GM10248 (cell line): ENCODE results near the gene ATP4B.

ENCODE experiments used
- CTCF ChIA-PET: fragments of 300-600 bp; sonication (Branson Sonifier 250); formaldehyde crosslinking; extraction: SDS; loops from one replicate; lab custom pipeline; 2021; ENCODE audit warnings: antibody characterized with exemption; lab: Yijun Ruan, JAX
- POLR2A ChIA-PET: fragments of 350-650 bp; sonication (Branson Sonifier 250); formaldehyde crosslinking; extraction: SDS; loops from one replicate; lab custom pipeline; 2020; ENCODE audit warnings: antibody characterized with exemption; lab: Yijun Ruan, JAX
- DNase-seq: peaks from one replicate; pipeline ENCODE4 v3.0.0; 2012; ENCODE audit errors: extremely low spot score
- TF ChIP-seq, protein P1 (sequence below): IDR thresholded peaks from 2 replicates; pipeline ENCODE4 v1.5.1; 2012; ENCODE audit warnings: mild to moderate bottlenecking, low read depth; ENCODE audit errors: extremely low read depth, missing control alignments, control extremely low read depth

The ATP4B gene

DNA sequence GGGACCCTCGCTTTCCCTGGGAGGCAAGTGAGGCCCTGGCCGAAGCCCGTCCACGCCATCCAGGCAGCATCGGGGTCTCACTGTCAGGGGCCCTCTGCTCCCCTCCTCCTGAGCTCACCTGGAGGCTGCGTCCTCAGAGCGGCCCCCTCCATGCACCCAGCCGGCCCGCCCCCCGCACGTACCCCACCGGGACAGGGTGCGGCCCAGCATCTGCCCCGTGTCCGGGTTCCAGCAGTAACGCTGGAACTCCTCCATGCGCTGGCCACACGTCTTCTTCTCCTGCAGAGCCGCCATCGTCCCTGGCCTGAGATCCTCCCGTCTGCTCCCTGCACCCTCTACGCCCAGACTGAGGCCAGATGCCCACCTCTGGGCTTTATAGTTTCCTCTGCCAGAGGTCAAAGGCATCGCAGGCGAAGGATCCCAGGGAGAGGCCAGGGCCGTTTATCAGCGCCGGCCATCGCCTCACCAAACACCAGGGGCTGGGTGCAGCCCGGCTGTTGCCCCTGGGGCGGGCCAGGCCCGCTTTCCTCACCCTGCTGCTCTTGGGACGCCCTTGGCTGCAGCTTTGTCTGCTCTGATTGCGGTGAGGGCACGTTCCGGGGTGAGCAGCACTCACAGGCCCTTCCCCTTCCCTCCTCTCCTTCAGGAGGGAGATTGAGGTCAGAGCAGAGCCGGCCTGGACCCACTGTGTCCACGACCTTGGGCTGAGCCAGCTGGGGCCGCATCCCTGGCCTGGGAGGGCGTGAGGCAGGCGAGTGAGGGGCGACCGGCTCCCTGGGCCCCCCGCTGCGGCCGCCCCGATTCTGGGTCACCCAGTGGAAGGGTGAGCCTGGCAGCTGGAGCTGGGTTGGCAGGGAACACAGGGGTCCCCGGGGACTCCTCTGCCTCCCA, at the start of gene ATP4B:
ATP4B (minus strand) TSS at position 348 of the 891 bp plus-strand sequence; CDS start at position 294, 54 bp downstream.
- POLR2A ChIA-PET: no interaction called here
- TF ChIP-seq, protein P1, sequence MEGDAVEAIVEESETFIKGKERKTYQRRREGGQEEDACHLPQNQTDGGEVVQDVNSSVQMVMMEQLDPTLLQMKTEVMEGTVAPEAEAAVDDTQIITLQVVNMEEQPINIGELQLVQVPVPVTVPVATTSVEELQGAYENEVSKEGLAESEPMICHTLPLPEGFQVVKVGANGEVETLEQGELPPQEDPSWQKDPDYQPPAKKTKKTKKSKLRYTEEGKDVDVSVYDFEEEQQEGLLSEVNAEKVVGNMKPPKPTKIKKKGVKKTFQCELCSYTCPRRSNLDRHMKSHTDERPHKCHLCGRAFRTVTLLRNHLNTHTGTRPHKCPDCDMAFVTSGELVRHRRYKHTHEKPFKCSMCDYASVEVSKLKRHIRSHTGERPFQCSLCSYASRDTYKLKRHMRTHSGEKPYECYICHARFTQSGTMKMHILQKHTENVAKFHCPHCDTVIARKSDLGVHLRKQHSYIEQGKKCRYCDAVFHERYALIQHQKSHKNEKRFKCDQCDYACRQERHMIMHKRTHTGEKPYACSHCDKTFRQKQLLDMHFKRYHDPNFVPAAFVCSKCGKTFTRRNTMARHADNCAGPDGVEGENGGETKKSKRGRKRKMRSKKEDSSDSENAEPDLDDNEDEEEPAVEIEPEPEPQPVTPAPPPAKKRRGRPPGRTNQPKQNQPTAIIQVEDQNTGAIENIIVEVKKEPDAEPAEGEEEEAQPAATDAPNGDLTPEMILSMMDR: no peak

DNA sequence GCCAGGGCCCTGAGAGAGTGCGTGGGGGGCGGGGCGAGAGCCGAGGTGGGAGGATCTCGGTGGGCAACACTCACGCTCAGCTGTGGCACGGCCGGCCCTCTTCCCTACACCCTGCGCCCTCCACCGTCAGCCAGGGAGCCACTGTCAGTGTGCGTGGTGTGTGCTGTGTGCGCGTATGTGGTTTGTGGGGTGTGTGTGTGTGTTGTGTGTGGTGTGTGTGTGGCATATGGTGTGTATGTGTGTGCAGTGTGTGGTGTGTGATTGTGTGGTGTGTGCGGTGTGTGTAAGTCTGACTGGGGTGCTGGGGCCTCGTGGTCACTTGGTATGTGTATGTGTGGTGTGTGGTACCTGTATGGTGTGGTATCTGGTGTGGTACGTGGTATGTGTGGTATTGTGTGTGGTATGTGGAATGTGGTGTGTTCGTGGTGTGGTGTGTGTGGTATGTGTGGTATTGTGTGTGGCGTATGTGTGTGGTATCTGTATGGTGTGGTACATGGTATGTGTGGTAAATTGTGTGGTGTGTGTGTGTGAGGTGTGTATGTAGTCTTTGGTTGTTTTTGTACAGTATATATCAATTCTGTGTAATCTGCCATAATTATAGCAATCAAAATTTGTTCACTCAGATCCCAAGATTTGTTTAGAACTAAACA, 14.1 kb upstream of the ATP4B start:
- DNase-seq: no peak
- ChIA-PET CTCF (no interaction called here), POLR2A (no interaction called here)
- TF ChIP-seq, protein P1: no peak

More for the DNA sequence above, at the start of gene ATP4B:
- CTCF ChIA-PET: no interaction called here
- no peak for DNase-seq

DNA sequence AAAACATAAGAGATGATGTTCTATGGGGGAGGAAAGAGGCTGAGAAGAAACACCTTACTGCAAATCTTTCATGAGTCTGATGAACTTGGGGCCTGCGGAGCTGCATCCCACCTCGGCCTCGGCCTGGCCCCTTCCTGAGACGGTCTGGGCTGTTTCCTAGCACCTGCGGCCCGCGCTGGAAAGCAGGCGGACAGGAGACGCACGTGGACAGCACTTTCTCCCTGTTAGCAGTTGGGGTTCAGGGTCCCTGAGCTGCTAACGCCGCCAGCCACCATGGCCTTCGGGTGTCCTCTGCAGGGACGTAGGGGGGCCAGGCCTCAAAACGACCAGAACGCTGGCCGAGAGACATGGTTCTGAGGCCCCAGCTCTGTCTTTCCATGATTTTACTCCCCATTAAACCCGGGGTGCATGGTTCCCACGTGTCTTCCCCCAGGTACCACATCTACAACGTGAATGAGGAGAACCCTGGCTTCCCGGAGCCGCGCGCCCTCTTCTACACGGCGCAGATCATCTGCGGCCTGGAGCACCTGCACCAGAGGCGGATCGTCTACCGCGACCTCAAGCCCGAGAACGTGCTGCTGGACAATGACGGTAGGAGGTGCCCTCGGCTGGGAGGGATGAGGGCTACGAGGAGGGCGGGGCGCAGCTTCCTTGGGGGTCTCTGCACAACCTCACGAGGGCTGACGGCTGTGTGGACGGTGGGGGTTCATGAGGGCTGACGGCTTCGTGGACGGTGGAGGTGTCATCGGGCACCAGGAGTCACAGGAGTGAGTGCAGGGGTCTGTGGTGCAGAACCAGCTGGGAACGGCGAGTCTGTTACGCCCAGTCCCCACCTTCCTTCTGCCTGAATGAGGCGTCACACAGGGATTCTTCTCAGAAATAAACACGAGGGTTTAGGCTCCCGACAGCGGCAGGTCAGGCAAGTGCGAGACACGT, 13.3 kb upstream of the ATP4B start:
- POLR2A ChIA-PET: no interaction called here
- TF ChIP-seq, protein P1: no peak
- no peak for DNase-seq
- CTCF ChIA-PET: no interaction called here

DNA sequence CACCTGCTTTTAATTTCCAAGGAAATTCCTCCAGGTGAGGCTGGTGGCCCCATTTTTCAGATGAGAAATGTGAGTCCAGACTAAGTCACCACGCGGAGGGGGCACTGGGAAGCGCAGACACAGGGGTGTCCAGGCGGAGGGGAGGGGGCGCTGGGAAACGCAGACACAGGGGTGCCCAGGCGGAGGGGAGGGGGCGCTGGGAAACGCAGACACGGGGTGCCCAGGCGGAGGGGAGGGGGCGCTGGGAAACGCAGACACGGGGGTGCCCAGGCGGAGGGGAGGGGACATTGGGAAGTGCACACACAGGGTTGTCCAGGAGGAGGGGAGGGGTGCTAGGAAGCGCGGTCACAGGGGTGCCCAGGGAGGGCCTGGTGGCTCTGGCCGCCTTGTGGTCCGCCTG, 12.5 kb upstream of the ATP4B start:
- POLR2A ChIA-PET: no interaction called here
- DNase-seq: no peak
- CTCF ChIA-PET: no interaction called here
- TF ChIP-seq, protein P1: no peak

DNA sequence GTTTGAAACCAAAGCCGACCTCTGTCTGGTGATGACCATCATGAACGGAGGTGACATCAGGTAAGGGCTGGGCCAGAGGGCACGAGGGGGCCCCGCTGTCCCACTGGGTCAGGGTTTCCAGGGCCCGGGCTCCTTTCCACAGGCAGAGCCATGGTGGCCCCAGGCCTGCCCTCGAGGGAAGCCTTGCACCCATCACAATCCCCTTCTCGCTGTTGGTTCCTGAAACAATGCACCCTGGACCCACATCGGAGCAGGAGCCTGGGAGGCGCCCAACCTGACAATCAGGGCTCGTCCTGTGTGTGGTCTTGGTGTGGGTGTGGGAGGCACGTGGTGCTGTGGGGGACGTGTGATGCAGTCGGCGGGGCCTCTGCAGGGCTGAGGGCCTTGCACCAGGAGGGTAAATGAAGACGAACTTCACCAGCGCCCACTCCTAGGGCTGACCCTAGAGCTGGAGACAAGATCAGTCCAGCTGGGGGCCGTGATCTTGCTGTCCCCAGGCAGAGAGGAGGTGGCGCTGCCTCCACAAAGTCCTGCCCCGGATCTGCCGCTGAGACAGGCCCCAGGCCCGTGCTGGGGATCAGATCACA, 11.8 kb upstream of the ATP4B start:
- CTCF ChIA-PET: no interaction called here
- DNase-seq: no peak
- TF ChIP-seq, protein P1: no peak
- POLR2A ChIA-PET: no interaction called here
